ENCODE results near the gene ATPAF1. TPM values are rescaled to one million over a fixed set of nuclear protein-coding genes. Genes with fewer than 3 reads are reported as not detected.

The ATPAF1 gene
- total RNA-seq, 1 donor from 2014 or later: 24.5 TPM

GRCh38 chr1:46689356-46689755, 21.2 kb upstream of the ATPAF1 start:
- POLR2A ChIA-PET: no interaction called here
- CTCF ChIA-PET: no interaction called here
- no peaks in the 10 kb centered on the region for H3K9me3 Mint-ChIP-seq
- no peaks in the 10 kb centered on the region for H3K27me3 Mint-ChIP-seq
- no peak overlapping the region for H3K27ac Mint-ChIP-seq
- intact Hi-C loops (cut with micrococcal nuclease): no loop called here
- no peaks in the 10 kb centered on the region for H3K4me1 Mint-ChIP-seq
- no peak for ATAC-seq (ENCODE audit: low read depth)
- peaks cover 90% of the 10 kb centered on the region for H3K36me3 Mint-ChIP-seq (ENCODE audit: low read depth)
- TF ChIP-seq, protein P1, sequence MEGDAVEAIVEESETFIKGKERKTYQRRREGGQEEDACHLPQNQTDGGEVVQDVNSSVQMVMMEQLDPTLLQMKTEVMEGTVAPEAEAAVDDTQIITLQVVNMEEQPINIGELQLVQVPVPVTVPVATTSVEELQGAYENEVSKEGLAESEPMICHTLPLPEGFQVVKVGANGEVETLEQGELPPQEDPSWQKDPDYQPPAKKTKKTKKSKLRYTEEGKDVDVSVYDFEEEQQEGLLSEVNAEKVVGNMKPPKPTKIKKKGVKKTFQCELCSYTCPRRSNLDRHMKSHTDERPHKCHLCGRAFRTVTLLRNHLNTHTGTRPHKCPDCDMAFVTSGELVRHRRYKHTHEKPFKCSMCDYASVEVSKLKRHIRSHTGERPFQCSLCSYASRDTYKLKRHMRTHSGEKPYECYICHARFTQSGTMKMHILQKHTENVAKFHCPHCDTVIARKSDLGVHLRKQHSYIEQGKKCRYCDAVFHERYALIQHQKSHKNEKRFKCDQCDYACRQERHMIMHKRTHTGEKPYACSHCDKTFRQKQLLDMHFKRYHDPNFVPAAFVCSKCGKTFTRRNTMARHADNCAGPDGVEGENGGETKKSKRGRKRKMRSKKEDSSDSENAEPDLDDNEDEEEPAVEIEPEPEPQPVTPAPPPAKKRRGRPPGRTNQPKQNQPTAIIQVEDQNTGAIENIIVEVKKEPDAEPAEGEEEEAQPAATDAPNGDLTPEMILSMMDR (IDR thresholded peaks at IDR 0.05): no peak
- no peak overlapping the region for H3K4me3 Mint-ChIP-seq
- no peak for DNase-seq

- CTCF ChIA-PET: no interaction called here
- Mint-ChIP-seq H3K27ac (no peak overlapping the region), H3K4me3 (no peak overlapping the region)
Measured at GRCh38 chr1:46687921-46688509, 19.9 kb upstream of the ATPAF1 start.

DNA sequence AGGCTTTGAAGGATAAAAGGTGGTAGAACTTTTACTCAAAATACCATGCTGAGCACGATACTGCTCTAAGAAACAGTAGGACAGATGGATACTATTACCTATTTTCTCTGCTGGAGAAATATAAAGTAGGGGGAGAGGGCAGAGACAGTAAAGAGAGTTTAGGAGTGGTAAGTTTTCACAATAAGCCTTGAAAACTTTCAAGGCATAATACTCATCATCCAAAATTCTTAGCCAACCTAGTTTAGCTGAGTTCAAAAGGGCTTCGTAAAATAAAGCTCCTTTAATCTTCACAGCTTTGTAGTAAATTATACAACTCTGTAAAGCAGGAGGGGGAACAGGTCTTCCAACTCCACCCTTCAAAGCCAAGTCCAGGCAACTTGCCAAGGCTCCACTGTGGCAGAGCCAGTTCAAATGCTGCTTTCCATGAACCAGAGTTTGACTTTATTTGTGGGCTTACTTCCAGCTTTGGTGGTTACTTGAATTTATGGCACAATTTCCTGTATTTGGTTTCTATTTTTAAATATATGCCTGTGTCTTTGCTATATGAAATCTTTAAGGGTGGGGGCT, 19.0 kb upstream of the ATPAF1 start:
- no peak for DNase-seq
- intact Hi-C loops (cut with micrococcal nuclease): no loop called here
- no peak for ATAC-seq (ENCODE audit: low read depth)
- Mint-ChIP-seq H3K27me3 (no peaks in the 10 kb centered on the region), H3K27ac (no peak overlapping the region), H3K36me3 (ENCODE audit: low read depth) (peaks cover 92% of the 10 kb centered on the region), H3K4me3 (no peak overlapping the region), H3K9me3 (no peaks in the 10 kb centered on the region), H3K4me1 (no peaks in the 10 kb centered on the region)
- TF ChIP-seq, protein P1 (IDR thresholded peaks at IDR 0.05): no peak
- ChIA-PET POLR2A (no interaction called here), CTCF (no interaction called here)

More at GRCh38 chr1:46687921-46688509, 19.9 kb upstream of the ATPAF1 start:
- Mint-ChIP-seq H3K9me3 (no peaks in the 10 kb centered on the region), H3K4me1 (no peaks in the 10 kb centered on the region), H3K36me3 (ENCODE audit: low read depth) (peaks cover 93% of the 10 kb centered on the region), H3K27me3 (no peaks in the 10 kb centered on the region)
- intact Hi-C loops (cut with micrococcal nuclease): no loop called here
- POLR2A ChIA-PET: no interaction called here
- DNase-seq (no peak), ATAC-seq (ENCODE audit: low read depth) (no peak)
- TF ChIP-seq, protein P1 (IDR thresholded peaks at IDR 0.05): no peak

DNA sequence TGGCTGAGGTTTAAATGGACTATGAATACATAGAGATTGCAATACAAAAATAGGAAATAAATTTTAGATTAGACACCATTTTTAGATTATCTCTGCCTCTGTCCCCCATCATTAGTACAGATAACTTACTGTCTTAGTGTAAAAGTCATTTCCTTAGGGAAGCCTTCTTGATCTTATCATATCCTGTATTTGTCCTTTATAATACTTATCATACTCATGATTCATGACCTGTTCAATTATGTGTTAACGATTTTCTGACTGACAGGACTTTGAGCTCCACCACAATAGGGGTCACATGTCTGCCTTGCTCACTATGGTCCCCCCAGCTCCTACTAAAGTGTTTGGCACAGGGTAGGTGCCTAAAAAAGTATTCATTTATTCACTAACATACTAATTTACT, 18.1 kb upstream of the ATPAF1 start:
- H3K27ac Mint-ChIP-seq: no peak overlapping the region
- no peaks in the 10 kb centered on the region for H3K9me3 Mint-ChIP-seq
- no peak overlapping the region for H3K4me3 Mint-ChIP-seq

GRCh38 chr1:46684670-46685069, 16.5 kb upstream of the ATPAF1 start:
- no peak for ATAC-seq (ENCODE audit: low read depth)
- ChIA-PET POLR2A (no interaction called here), CTCF (no interaction called here)
- Mint-ChIP-seq H3K27me3 (no peaks in the 10 kb centered on the region), H3K4me1 (no peaks in the 10 kb centered on the region), H3K36me3 (ENCODE audit: low read depth) (peaks cover 92% of the 10 kb centered on the region), H3K27ac (no peak overlapping the region), H3K4me3 (no peak overlapping the region), H3K9me3 (no peaks in the 10 kb centered on the region)
- intact Hi-C loops (cut with micrococcal nuclease): no loop called here
- TF ChIP-seq, protein P1 (IDR thresholded peaks at IDR 0.05): no peak
- DNase-seq: no peak

More for the DNA sequence above, 18.1 kb upstream of the ATPAF1 start:
- DNase-seq: no peak
- Mint-ChIP-seq H3K27me3 (no peaks in the 10 kb centered on the region), H3K4me1 (no peaks in the 10 kb centered on the region), H3K36me3 (ENCODE audit: low read depth) (peaks cover 92% of the 10 kb centered on the region)
- TF ChIP-seq, protein P1 (IDR thresholded peaks at IDR 0.05): no peak
- ChIA-PET CTCF (no interaction called here), POLR2A (no interaction called here)
- ATAC-seq (ENCODE audit: low read depth): no peak
- intact Hi-C loops (cut with micrococcal nuclease): no loop called here

All from activated B cell treated with CpG ODN at 0.5 μM for 24 hours (primary cell).